Thoracic aorta (tissue), 2 donors: Measurements from ENCODE around the gene PWWP2B. TPM values are rescaled to one million over a fixed set of nuclear protein-coding genes. Genes with fewer than 3 reads are reported as not detected.

Experiments
- ATAC-seq: fragments of 150-250 bp; one replicate; pipeline ENCODE4 v1.8.0; 2017; ENCODE audit warnings: low read depth; ENCODE audit not compliant: insufficient number of reproducible peaks, low FRiP score
- DNase-seq: peaks from one replicate; pipeline ENCODE4 v3.0.0-alpha.2; 2020; ENCODE audit warnings: low spot score
- H3K27ac ChIP-seq, 2 donors: fragments of 200-600 bp; sonication (generic); 1 replicate in 1 of 2; 2 replicates in 1 of 2; pipeline ENCODE4 v1.5.1; 2016; ENCODE audit warnings: mild to moderate bottlenecking in 2 of 2, moderate library complexity in 2 of 2
- H3K27me3 ChIP-seq: fragments of 200-600 bp; sonication (generic); replicated peaks from 2 replicates; pipeline ENCODE4 v1.6.0; 2016; ENCODE audit warnings: mild to moderate bottlenecking; ENCODE audit not compliant: insufficient read depth
- H3K36me3 ChIP-seq: fragments of 200-600 bp; sonication (generic); one replicate; pipeline ENCODE4 v1.5.1; 2016
- H3K4me1 ChIP-seq, 2 donors: fragments of 200-600 bp; sonication (generic); 1 replicate in 1 of 2; 2 replicates in 1 of 2; pipeline versions ENCODE4 v1.5.1 to v1.6.0; 2016; ENCODE audit warnings: low read depth in 2 of 2, mild to moderate bottlenecking in 1 of 2; ENCODE audit not compliant: control insufficient read depth in 1 of 2
- H3K4me3 ChIP-seq: fragments of 200-600 bp; sonication (generic); 2 replicates; pipeline ENCODE4 v1.5.1; 2016; ENCODE audit warnings: mild to moderate bottlenecking
- H3K9me3 ChIP-seq: fragments of 200-600 bp; sonication (generic); 2 replicates; pipeline ENCODE4 v1.5.1; 2016
- total RNA-seq, 2 donors: library from RNA; depleted of rRNA; stranded (reverse); fragments of >200 nt; gene quantifications; one replicate each; pipeline versions ENCODE4 v1.1.0 to v1.2.3, GENCODE V29; 2016
- TF ChIP-seq, protein P1 (sequence below): fragments of 200-600 bp; sonication (generic); IDR thresholded peaks from one replicate; pipeline ENCODE4 v1.5.1; 2019; ENCODE audit warnings: antibody characterized with exemption

Gene PWWP2B
- total RNA-seq, 2 donors from 2014 or later = 5.3 to 7.8 TPM

DNA sequence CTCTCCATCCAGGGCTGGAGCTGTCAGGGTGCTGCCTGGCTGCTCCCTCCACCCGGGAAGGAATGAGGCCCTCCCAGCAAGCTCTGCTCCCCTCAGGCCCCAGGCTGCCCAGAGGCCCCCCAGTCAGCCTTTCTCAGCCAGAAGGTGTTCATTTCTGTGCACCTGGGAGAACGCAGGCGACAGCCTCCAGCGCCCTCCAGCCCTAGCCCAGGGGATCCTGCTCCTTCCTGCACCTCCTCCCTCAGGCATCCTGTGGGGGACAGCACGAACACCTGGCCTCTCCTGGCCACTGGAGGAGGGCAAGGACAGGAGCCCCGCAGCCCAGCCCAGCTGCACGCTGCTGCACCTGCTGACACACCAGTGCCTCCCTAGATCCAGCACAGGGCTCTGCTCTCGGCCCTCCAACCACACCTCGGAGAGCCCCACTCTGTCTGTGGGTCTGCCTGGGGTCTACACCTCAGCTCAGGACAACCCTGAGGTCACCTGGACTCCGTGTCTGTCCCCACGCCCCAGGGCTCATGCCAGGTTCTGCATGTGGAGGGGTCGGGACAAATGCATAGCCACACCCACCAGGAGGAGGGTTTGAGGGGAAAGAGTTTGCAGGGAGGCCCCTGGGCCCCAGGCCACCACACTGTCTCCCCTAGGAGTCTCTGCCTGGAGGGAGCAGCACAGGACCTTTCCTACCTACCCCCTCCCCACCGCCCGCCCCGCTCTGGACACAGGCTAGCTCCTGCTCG is 7.4 kb upstream of the PWWP2B start:
- Histone ChIP-seq H3K4me1 (peaks cover 0 to 5% of the 10 kb centered on the region in 2 donors), H3K4me3 (no peak overlapping the region), H3K9me3 (no peaks in the 10 kb centered on the region), H3K27ac (no peak overlapping the region), H3K27me3 (no peaks in the 10 kb centered on the region), H3K36me3 (no peaks in the 10 kb centered on the region)
- TF ChIP-seq, protein P1, sequence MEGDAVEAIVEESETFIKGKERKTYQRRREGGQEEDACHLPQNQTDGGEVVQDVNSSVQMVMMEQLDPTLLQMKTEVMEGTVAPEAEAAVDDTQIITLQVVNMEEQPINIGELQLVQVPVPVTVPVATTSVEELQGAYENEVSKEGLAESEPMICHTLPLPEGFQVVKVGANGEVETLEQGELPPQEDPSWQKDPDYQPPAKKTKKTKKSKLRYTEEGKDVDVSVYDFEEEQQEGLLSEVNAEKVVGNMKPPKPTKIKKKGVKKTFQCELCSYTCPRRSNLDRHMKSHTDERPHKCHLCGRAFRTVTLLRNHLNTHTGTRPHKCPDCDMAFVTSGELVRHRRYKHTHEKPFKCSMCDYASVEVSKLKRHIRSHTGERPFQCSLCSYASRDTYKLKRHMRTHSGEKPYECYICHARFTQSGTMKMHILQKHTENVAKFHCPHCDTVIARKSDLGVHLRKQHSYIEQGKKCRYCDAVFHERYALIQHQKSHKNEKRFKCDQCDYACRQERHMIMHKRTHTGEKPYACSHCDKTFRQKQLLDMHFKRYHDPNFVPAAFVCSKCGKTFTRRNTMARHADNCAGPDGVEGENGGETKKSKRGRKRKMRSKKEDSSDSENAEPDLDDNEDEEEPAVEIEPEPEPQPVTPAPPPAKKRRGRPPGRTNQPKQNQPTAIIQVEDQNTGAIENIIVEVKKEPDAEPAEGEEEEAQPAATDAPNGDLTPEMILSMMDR = no peak
- DNase-seq (no peak), ATAC-seq (no peak)

DNA sequence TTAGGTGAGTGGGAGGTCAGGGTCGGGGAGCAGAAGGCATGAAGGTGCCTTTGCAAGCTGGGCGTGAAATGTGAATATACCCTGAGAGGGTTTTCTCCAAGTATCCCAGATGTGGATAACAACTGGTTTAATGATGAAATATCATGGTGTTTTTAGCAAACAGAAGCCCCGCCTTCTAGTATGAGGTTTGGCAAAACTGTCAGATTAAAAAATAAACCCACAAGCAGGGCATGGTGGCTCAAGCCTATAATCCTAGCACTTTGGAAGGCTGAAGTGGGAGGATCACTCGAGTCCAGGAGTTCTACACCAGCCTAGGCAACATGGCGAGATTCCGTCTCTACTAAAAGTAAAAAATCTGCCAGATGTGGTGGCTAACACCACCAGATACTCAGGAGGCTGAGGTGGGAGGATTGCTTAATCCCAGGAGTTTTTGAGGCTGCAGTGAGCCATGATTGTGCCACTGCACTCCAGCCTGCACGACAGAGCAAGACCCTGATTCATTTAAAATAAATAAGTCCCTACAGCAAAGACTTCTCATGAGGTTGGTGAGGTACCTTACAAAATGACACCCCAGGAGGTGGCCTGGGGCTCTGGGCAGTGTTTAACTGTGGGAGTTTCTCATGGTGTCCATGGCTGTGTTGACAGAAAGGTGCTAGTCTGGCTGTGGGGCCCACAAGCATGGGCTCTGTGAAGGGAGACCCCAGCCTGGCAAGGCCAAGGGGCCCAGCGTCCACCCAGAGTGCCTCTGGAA is 6.7 kb upstream of the PWWP2B start:
- H3K36me3 ChIP-seq = no peaks in the 10 kb centered on the region
- no peak overlapping the region for H3K4me3 ChIP-seq
- ATAC-seq = no peak
- no peak overlapping the region for H3K27ac ChIP-seq
- H3K27me3 ChIP-seq = no peaks in the 10 kb centered on the region
- DNase-seq = no peak
- H3K4me1 ChIP-seq = peaks cover 0 to 6% of the 10 kb centered on the region in 2 donors
- H3K9me3 ChIP-seq = no peaks in the 10 kb centered on the region
- TF ChIP-seq, protein P1 = no peak

DNA sequence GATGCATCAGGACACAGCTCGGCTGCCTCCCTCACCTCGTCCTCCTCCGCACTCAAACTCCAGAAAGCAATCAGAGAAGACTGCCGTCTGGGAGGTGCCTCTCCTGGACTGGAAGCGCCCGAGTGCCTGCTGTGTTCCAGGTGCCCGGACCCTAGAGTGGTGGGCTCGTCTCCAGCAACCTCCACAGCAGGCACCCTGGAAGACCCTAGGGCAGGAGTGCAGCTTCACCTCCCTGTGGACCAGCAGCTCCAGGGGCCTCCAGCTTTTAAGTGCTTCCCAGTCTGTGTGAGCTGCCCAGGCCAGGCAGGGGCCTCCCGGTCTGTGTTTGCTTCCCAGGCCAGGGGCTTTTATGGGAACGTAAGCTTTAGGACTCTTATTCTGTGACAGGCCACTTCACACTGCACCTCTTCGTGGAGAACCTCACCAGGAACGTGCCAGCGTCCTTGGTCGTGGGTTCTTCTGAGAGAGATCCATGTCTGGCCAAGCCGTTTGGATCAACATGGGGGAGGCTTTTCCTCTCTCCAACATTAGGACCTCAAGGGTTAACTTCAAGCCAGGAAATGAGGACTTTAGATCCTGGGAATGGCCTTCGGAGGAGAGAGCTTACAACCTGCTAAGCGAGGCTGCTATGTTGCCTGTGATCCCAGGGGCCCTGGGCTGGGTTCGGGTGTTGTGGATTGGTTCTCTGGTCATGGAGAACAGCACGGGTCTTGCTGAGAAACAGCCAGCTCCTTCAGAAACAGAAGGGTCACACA is 5.9 kb upstream of the PWWP2B start:
- DNase-seq = no peak
- Histone ChIP-seq H3K27ac (no peak overlapping the region), H3K27me3 (no peaks in the 10 kb centered on the region), H3K36me3 (no peaks in the 10 kb centered on the region), H3K9me3 (no peaks in the 10 kb centered on the region), H3K4me1 (peaks cover 0 to 14% of the 10 kb centered on the region in 2 donors), H3K4me3 (no peak overlapping the region)
- no peak for ATAC-seq
- TF ChIP-seq, protein P1 = no peak

DNA sequence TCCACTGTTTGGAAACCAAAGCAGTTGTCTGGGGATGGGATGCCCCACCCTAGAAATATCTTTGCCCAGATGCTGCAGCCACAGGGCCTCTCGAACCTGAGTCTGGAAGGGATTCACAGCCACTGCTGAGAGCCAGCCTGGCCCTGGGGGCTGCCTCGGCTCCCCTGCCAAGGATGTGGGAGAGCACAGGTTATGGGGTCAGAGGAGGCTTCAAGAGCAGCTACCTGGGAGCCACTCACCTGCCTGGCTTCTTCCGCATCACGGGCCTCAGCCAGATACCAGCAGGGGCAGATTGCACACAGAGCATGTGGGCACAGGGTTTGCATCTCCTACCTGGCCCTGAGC is 5.4 kb upstream of the PWWP2B start:
- TF ChIP-seq, protein P1 = no peak
- no peak overlapping the region for H3K27ac ChIP-seq
- no peaks in the 10 kb centered on the region for H3K36me3 ChIP-seq
- H3K27me3 ChIP-seq = no peaks in the 10 kb centered on the region
- no peak overlapping the region for H3K4me3 ChIP-seq
- no peak for DNase-seq
- H3K4me1 ChIP-seq = peaks cover 0 to 15% of the 10 kb centered on the region in 2 donors
- ATAC-seq = no peak
- no peaks in the 10 kb centered on the region for H3K9me3 ChIP-seq
